T-helper 1 cell treated with Interleukin-12 subunit alpha and Interleukin-12 subunit beta and Interleukin-4 antibody, amounts not matched to agents 30 ng/mL and 1 ng/mL, for 36 hours (primary cell): ENCODE data around the gene GPBAR1. TPM values are rescaled to one million over a fixed set of nuclear protein-coding genes. Genes with fewer than 3 reads are reported as not detected.

ENCODE experiments used
- intact Hi-C: fragments of 100-400 bp; cut with micrococcal nuclease; formaldehyde crosslinking; loops from one replicate; pipeline ENCODE4 v1.15.1; 2024
- total RNA-seq: library from RNA; stranded (reverse); gene quantifications from 2 replicates; pipeline ENCODE4 v1.2.3, GENCODE V29; 2022

Gene GPBAR1
- total RNA-seq, 1 donor from 2014 or later = 1.8 TPM

- intact Hi-C loops = no loop called here
These were observed 19.6 kb downstream of the GPBAR1 start for GRCh38 chr2:218280260-218280870.

GRCh38 chr2:218281449-218281848, 20.6 kb downstream of the GPBAR1 start:
- intact Hi-C loops = no loop called here

GRCh38 chr2:218282173-218282991, 21.6 kb downstream of the GPBAR1 start:
- intact Hi-C loops = no loop called here

GRCh38 chr2:218284106-218284811, 23.4 kb downstream of the GPBAR1 start:
- intact Hi-C loops = loop anchor here (1.0 kb wide), 1 partner anchor 8 kb away; the partner anchor contains the start of gene TMBIM1

GRCh38 chr2:218285604-218286003, 24.8 kb downstream of the GPBAR1 start:
- intact Hi-C loops = loop anchor here (1.0 to 5.0 kb wide), 5 partner anchors 15 to 877 kb away; partner anchors contain the start of genes AAMP, BCS1L, CATIP and NHEJ1

GRCh38 chr2:218286570-218287459, 26.0 kb downstream of the GPBAR1 start:
- intact Hi-C loops = loop anchor here (1.0 to 5.0 kb wide), 11 partner anchors 17 to 1100 kb away; partner anchors contain the start of genes AAMP, BCS1L, CATIP and CNOT9

GRCh38 chr2:218289639-218290315, 29.0 kb downstream of the GPBAR1 start:
- intact Hi-C loops = loop anchor here (5.0 kb wide), 2 partner anchors 383 to 873 kb away; partner anchors contain the start of genes NHEJ1, RNF25 and STK36

GRCh38 chr2:218290316-218291261, 29.8 kb downstream of the GPBAR1 start:
- intact Hi-C loops = loop anchor here (5.0 kb wide), 1 partner anchor 382 kb away; the partner anchor contains the start of genes RNF25 and STK36

GRCh38 chr2:218291318-218292047, 30.7 kb downstream of the GPBAR1 start:
- intact Hi-C loops = loop anchor here (1.0 to 5.0 kb wide), 12 partner anchors 7 to 419 kb away; partner anchors contain the start of genes CATIP, CNOT9, RNF25 and STK36

GRCh38 chr2:218292048-218293014, 31.5 kb downstream of the GPBAR1 start, which contains the start of gene TMBIM1:
TSS of gene TMBIM1 (minus strand) at chr2:218292503. CDS start at chr2:218282141, 10,362 bp downstream.
- intact Hi-C loops = loop anchor here (1.0 to 5.0 kb wide), 12 partner anchors 8 to 418 kb away; partner anchors contain the start of genes CATIP, CNOT9, RNF25 and STK36

- intact Hi-C loops = loop anchor here (2.0 to 5.0 kb wide), 3 partner anchors 63 to 378 kb away; partner anchors contain the start of genes CATIP, RNF25 and STK36
These were observed 33.1 kb downstream of the GPBAR1 start for GRCh38 chr2:218293715-218294429.

- intact Hi-C loops = loop anchor here (5.0 kb wide), 1 partner anchor 378 kb away; the partner anchor contains the start of genes RNF25 and STK36
These were observed 33.7 kb downstream of the GPBAR1 start for GRCh38 chr2:218294430-218295022.

GRCh38 chr2:218295029-218295428, 34.2 kb downstream of the GPBAR1 start:
- intact Hi-C loops = no loop called here

- intact Hi-C loops = no loop called here
These were observed 35.4 kb downstream of the GPBAR1 start for GRCh38 chr2:218296200-218296599.

- intact Hi-C loops = no loop called here
These were observed 36.0 kb downstream of the GPBAR1 start for GRCh38 chr2:218296847-218297246.
